GM21723 (cell line): ENCODE data around the gene GLRX.
A peak's percentile ranks its signal among the peaks of the same experiment; 100 is the strongest.
"Not testable (repeated sequence)": the region's sequence is repeated elsewhere in the genome, so short reads cannot be mapped to it uniquely, and the experiment has no call there.

Experiments used
- ATAC-seq: cut with Tn5 transposase; IDR thresholded peaks from one replicate; pipeline ENCODE4 v1.9.1; 2021; ENCODE audit warnings: mild to moderate bottlenecking, moderate library complexity; ENCODE audit not compliant: unreplicated experiment

The GLRX gene

GRCh38 chr5:95853490-95853889 is 31.0 kb upstream of the GLRX start:
- ATAC-seq, result no peak

- no peak for ATAC-seq
Observed at GRCh38 chr5:95852567-95852966, 30.0 kb upstream of the GLRX start.

- ATAC-seq, result not testable (repeated sequence)
Observed at GRCh38 chr5:95851141-95851540, 28.6 kb upstream of the GLRX start.

GRCh38 chr5:95850391-95850894 is 27.9 kb upstream of the GLRX start:
- no peak for ATAC-seq

- ATAC-seq, result no peak
Observed at GRCh38 chr5:95848701-95849100, 26.2 kb upstream of the GLRX start.

GRCh38 chr5:95847261-95847592 is 24.7 kb upstream of the GLRX start:
- ATAC-seq, result no peak

GRCh38 chr5:95846554-95847260 is 24.2 kb upstream of the GLRX start:
- ATAC-seq, result peak; percentile 66

- no peak for ATAC-seq
Observed at GRCh38 chr5:95845391-95845790, 22.9 kb upstream of the GLRX start.

- no peak for ATAC-seq
Observed at GRCh38 chr5:95843733-95844223, 21.3 kb upstream of the GLRX start.

GRCh38 chr5:95842854-95843544 is 20.5 kb upstream of the GLRX start:
- ATAC-seq, result peak; percentile 96

- no peak for ATAC-seq
Observed at GRCh38 chr5:95841914-95842812, 19.6 kb upstream of the GLRX start.

- no peak for ATAC-seq
Observed at GRCh38 chr5:95840956-95841705, 18.6 kb upstream of the GLRX start.

- no peak for ATAC-seq
Observed at GRCh38 chr5:95839658-95840057, 17.1 kb upstream of the GLRX start.

GRCh38 chr5:95838556-95838955 is 16.0 kb upstream of the GLRX start:
- ATAC-seq, result no peak

GRCh38 chr5:95838001-95838520 is 15.5 kb upstream of the GLRX start:
- ATAC-seq, result no peak

GRCh38 chr5:95837492-95837891 is 15.0 kb upstream of the GLRX start:
- ATAC-seq, result no peak

- ATAC-seq, result not testable (repeated sequence)
Observed at GRCh38 chr5:95836971-95837370, 14.4 kb upstream of the GLRX start.

- no peak for ATAC-seq
Observed at GRCh38 chr5:95836544-95836943, 14.0 kb upstream of the GLRX start.

- ATAC-seq, result no peak
Observed at GRCh38 chr5:95835682-95836385, 13.3 kb upstream of the GLRX start.

GRCh38 chr5:95832664-95833063 is 10.1 kb upstream of the GLRX start:
- no peak for ATAC-seq
